Omental fat pad (tissue), 4 donors: ENCODE measurements around the gene RAPGEF5. TPM values are rescaled to one million over a fixed set of nuclear protein-coding genes. Genes with fewer than 3 reads are reported as not detected.

Experiments used
- ATAC-seq: fragments of 150-250 bp; one replicate; pipeline ENCODE4 v1.9.1; 2016; ENCODE audit warnings: mild to moderate bottlenecking, moderate library complexity; ENCODE audit not compliant: low FRiP score
- DNase-seq: peaks from one replicate; pipeline ENCODE4 v3.0.0-alpha.2; 2019; ENCODE audit warnings: low spot score
- CTCF ChIP-seq, 3 donors: fragments of 450-650 bp; IDR thresholded peaks; one replicate each; pipeline ENCODE4 v1.5.1; 2016 to 2017; ENCODE audit warnings: antibody characterized with exemption in 3 of 3, mild to moderate bottlenecking in 3 of 3, moderate library complexity in 2 of 3
- total RNA-seq, 4 donors: library from RNA; depleted of rRNA; stranded (reverse); fragments of >200 nt; gene quantifications; one replicate each; pipeline ENCODE4 v1.1.0, GENCODE V29; 2016

RAPGEF5 gene
- 100 to 1,000 TPM in 1 of 4 donors, 10 to 100 TPM in 3; 34.7 to 163 (median 73.0) TPM for total RNA-seq

GRCh38 chr7:22356701-22357310 lies at the start of gene RAPGEF5:
Gene RAPGEF5 (minus strand): TSS chr7:22357154. CDS start chr7:22357060, 94 bp downstream.
- ATAC-seq (peak; percentile 42), DNase-seq (no peak)
- TF ChIP-seq CTCF (IDR thresholded peaks at IDR 0.05): no peak

GRCh38 chr7:22406715-22407114 lies 49.8 kb upstream of the RAPGEF5 start:
- TF ChIP-seq CTCF (IDR thresholded peaks at IDR 0.05): no peak
- DNase-seq (no peak), ATAC-seq (no peak)

GRCh38 chr7:22404421-22405023 lies 47.6 kb upstream of the RAPGEF5 start:
- no peak for TF ChIP-seq CTCF (IDR thresholded peaks at IDR 0.05)
- ATAC-seq (no peak), DNase-seq (no peak)

GRCh38 chr7:22403344-22403743 lies 46.4 kb upstream of the RAPGEF5 start:
- DNase-seq (no peak), ATAC-seq (no peak)
- TF ChIP-seq CTCF (IDR thresholded peaks at IDR 0.05): no peak

GRCh38 chr7:22402250-22402649 lies 45.3 kb upstream of the RAPGEF5 start:
- no peak for DNase-seq
- no peak for TF ChIP-seq CTCF (IDR thresholded peaks at IDR 0.05)
- ATAC-seq: no peak

GRCh38 chr7:22400936-22401553 lies 44.1 kb upstream of the RAPGEF5 start:
- ATAC-seq: no peak

More at GRCh38 chr7:22400936-22401553, 44.1 kb upstream of the RAPGEF5 start:
- TF ChIP-seq CTCF (IDR thresholded peaks at IDR 0.05): no peak
- DNase-seq: no peak
